Spleen (tissue), 7 donors: ENCODE measurements around the gene KLK6.

Experiments
- CTCF ChIP-seq, 11 experiments: fragments of 200-600 bp in 7 of 11; fragments of 450-650 bp in 4 of 11; sonication (generic) in 4 of 11; IDR thresholded peaks in 8 of 11; conservative IDR thresholded peaks in 3 of 11; 1 replicate in 7 of 11; 2 replicates in 4 of 11; pipeline versions ENCODE4 v1.4.0 to v1.8.0; 2016 to 2021; ENCODE audit warnings: antibody characterized with exemption in 11 of 11, inconsistent platforms in 4 of 11, mild to moderate bottlenecking in 1 of 11
- POLR2A ChIP-seq, 3 donors: fragments of 450-650 bp; IDR thresholded peaks; one replicate each; pipeline ENCODE4 v1.5.1; 2017; ENCODE audit warnings: antibody characterized with exemption in 3 of 3, mild to moderate bottlenecking in 1 of 3
- donor health status: DM: no; HTN: no; CAD: no; lungs with moderate emphysema.
- donor health status: DM: no; HTN: no; CAD: no.
- donor health status: DM: no; HTN: no; CAD: no.

- TF ChIP-seq CTCF (IDR thresholded peaks at IDR 0.05 in 8 of 11, conservative IDR thresholded peaks at IDR 0.05 in 3 of 11) (no peak), POLR2A (IDR thresholded peaks at IDR 0.05) (no peak)
These were observed 31.0 kb upstream of the KLK6 start for GRCh38 chr19:51000426-51000825.
